HS-5 (cell line): ENCODE measurements around the gene TMCC1.
"Not testable (repeated sequence)": the region's sequence is repeated elsewhere in the genome, so short reads cannot be mapped to it uniquely, and the experiment has no call there.

Experiments
- DNase-seq: peaks from one replicate; pipeline ENCODE4 v3.0.0-alpha.2; 2012; ENCODE audit warnings: low read depth

Gene TMCC1

DNA sequence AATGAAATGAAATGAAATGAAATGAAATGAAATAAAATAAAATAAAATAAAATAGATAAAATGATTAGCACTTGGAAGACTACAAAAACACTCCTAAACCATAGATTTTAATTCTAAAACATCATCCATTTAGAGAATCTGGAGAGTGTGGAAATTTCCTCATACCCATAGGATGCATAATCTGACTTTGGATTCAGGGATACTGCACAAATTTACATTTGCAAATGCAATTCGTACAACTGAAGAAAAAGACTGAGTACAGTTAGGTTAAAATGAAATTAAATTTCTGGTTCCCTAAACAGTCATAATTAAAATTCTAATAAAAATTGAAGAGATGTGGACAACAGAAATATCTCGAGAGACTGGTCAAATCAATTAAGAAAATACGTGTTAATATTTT lies 122.9 kb downstream of the TMCC1 start:
- no peak for DNase-seq

- no peak for DNase-seq
Observed at GRCh38 chr3:129769616-129770015, 123.9 kb downstream of the TMCC1 start.

DNA sequence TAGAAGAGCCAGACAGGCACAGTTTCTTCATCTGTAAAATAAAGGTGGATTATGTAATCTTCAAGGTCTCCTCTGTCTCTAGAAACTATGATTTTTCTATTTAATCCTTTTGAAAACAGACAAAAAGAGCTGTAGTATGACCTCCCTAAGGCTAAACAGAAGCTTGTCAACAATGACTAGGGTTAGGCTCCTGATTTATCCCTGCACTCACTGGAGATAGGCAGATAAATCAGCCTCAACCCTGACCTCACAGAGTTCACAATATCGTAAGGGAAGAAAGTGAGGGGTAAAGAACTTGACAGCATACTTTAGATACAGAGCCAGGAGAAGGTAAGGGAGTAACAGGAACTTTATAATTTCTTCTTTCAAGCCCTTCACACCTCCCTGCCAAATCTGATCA lies 124.8 kb downstream of the TMCC1 start:
- DNase-seq, result no peak

GRCh38 chr3:129766135-129766534 lies 127.4 kb downstream of the TMCC1 start:
- no peak for DNase-seq

DNA sequence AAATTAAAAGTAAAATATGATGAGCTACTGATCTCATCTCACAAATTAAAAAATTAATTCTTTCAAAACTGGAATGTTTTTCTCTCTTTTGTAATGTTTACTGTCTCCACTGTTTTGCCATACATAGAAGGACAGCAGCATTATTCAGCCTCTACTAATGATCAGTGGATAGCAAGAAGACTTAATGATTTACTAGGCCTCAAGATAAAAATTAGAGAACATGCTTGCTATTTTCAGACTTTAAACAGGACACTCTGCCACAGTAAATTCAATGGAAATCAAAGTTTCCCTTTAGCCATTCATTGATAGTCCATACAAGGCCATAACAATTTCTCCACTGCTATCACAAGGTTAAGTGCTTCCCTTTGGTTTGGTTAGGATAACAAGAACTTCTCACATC lies 129.4 kb downstream of the TMCC1 start:
- no peak for DNase-seq

DNA sequence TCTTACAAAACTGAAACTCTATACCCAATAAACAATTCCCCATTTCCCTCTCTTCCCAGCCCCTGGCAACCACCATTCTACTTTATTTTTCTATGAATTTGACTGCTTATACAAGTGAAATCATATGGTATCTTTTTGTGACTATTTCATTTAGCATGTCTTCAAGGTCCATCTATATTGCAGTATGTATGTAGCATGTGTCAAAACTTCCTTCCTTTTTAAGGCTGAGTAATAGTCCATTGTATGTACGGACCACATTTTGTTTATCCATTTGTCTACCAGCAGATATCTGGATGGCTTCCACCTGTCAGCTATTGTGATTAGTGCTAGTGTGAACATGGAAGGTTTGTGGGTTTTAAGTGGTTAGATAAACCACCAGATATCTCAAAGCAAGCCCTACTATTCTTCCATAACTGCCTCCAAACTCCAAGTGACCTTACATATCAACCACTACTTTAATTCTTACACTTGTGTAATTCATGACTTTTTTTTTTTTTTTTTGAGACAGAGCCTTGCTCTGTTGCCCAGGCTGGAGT lies 134.7 kb downstream of the TMCC1 start:
- no peak for DNase-seq

DNA sequence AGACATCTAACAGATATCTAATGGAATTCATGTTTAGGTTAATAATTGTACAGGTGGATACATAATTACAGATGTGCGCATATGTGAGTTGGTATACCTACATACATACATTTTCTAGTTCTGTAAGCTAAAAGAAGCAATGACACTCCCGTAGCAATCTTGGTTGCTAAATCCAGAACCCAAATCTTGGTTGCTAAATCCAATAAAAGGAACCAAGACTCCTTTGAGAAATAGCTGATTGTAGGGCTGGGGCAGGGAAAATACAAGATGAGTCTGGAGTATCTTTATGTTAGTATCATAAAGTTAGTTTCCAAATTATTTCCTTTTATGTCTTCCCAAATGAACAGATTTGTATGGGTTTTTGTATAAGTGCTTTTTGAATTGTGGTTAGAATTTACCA lies 135.2 kb downstream of the TMCC1 start:
- no peak for DNase-seq

DNA sequence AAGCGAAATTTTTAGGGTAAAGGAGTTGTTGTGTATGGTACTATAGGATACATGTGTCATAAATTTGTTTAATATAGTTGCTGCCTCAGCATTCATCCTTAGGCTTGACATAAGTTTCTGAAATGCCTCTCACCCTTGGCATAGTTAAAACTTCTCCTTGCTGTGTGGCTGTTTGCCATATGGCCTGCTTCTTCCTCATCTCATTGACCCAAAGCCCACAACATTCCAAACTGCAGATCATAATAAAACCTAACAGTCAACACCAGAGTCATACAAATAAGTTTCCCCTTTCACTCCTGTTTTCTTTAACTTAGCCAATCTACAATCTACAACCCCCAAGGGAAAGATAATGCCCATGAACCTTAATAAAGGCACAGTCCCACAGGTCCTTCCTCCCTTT lies 136.6 kb downstream of the TMCC1 start:
- DNase-seq, result no peak

GRCh38 chr3:129751105-129751504 lies 142.4 kb downstream of the TMCC1 start:
- not testable (repeated sequence) for DNase-seq

- DNase-seq, result no peak
Observed at GRCh38 chr3:129749692-129750091, 143.8 kb downstream of the TMCC1 start.

- no peak for DNase-seq
Observed at GRCh38 chr3:129747992-129748391, 145.5 kb downstream of the TMCC1 start.

DNA sequence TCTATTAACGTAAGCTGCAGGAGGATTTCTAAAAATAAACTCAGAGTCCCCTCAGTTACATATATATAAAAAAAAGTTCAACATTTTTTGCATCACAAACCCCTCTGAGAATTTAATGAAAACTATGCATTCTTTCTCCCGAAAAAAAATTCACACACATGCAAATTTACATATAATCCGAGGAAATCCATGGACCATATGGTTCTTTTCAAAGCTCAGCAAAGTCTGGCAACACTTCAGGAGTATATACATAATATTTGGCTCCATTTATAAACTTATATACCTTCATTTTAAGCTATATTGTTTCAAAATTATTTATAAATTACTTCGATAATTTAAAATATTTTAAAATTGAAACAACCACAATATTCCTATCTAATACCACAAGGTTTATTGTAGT lies 146.4 kb downstream of the TMCC1 start:
- DNase-seq, result no peak

GRCh38 chr3:129746629-129747028 lies 146.9 kb downstream of the TMCC1 start:
- DNase-seq, result no peak

DNA sequence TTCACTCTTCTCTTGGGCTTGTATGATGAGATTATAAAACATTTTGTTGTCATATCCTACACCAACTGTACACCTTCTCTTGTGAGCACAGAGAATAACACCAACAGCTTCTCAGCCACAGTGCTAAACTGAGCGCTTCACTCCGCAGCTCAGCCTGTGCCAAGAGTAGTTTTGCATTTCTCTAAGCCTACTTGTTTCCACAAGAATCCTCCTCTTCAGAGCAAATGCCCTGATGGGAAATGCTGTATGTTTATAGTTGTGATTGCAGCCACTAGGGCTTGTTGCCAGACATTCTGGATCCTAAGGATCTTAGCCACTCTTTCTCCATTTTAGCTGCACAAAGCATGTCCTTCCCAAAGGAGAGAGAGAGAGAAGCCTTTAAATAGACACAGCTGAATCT lies 148.3 kb downstream of the TMCC1 start:
- DNase-seq, result no peak

DNA sequence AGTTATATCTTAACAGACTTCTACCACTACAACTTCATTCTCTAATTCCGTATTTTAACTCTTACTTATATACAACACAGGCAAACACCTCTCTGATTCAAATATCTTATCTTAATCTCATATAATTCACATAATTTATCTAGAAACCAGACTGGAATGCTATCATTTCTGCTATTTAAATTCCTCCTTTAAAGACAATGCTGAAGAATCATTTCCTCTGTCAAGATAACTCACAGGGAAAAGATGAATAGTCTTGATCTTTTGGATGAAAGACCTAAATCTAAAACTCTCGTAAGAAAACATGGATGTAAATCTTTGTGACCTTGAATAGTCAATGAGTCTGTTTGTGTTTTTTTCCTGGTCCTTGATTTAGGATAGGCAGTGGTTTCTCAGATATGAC lies 151.7 kb downstream of the TMCC1 start:
- DNase-seq, result no peak

GRCh38 chr3:129740090-129740489 lies 153.4 kb downstream of the TMCC1 start:
- no peak for DNase-seq

GRCh38 chr3:129739634-129740033 lies 153.9 kb downstream of the TMCC1 start:
- DNase-seq, result no peak

- no peak for DNase-seq
Observed at GRCh38 chr3:129738172-129738571, 155.3 kb downstream of the TMCC1 start.

DNA sequence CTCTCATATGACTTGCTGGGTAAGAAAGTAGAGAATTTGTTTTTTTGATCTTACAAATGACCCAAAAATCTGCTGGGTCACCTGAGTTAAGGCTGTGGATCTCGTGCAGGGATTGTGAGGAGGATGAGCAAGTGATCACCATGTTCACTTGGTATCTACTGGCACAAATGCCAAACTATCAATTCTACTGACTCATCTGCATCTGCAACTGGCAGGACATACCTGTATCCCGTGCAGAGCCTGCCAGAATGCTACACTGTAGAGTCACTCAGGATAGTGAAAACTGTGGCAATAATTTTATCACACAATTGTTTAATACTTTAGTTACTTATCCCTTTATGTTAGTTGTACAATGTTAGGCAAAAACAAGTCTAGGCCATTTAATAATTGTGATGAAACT lies 157.4 kb downstream of the TMCC1 start:
- no peak for DNase-seq

- no peak for DNase-seq
Observed at GRCh38 chr3:129735638-129736037, 157.9 kb downstream of the TMCC1 start.

DNA sequence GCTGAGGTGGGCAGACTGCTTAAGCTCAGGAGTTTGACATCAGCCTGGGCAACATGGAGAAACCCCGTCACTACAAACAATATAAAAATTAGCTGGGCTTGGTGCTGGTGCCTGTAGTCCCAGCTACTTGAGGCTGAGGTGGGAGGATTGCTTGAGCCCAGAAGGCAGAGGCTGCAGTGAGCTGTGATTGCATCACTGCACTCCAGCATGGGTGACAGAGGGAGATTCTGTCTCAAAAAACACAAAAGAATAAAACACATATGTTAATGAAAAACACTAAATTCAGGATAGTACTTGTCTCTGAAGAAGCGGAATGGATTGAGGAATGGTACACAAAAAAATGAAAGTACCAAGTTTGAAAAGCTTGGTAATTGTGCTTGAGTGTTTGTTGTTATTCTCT lies 159.1 kb downstream of the TMCC1 start:
- DNase-seq, result no peak

- DNase-seq, result no peak
Observed at GRCh38 chr3:129732200-129732876, 161.2 kb downstream of the TMCC1 start.

- DNase-seq, result no peak
Observed at GRCh38 chr3:129727707-129728106, 165.8 kb downstream of the TMCC1 start.

- DNase-seq, result no peak
Observed at GRCh38 chr3:129723558-129724324, 169.8 kb downstream of the TMCC1 start.
